RWPE1 (cell line): ENCODE results near the gene DCLK2.

ENCODE experiments used
- CTCF ChIA-PET: fragments of 350-600 bp; sonication (Branson Sonifier 250); formaldehyde crosslinking; extraction: SDS; loops from one replicate; lab custom pipeline; 2021; lab: Yijun Ruan, JAX
- POLR2A ChIA-PET: fragments of 400-600 bp; formaldehyde crosslinking; extraction: SDS; loops from one replicate; lab custom pipeline; 2020; ENCODE audit warnings: antibody characterized with exemption; ENCODE audit not compliant: low non-redundant PET; lab: Yijun Ruan, JAX
- DNase-seq: peaks from one replicate; pipeline ENCODE4 v3.0.0; 2012; ENCODE audit warnings: low spot score
- H3K27ac ChIP-seq: fragments of 450-650 bp; 2 replicates; pipeline ENCODE4 v1.5.1; 2017
- TF ChIP-seq, protein P1 (sequence below): fragments of 450-650 bp; conservative IDR thresholded peaks from 2 replicates; pipeline ENCODE4 v1.5.1; 2017; ENCODE audit warnings: low read depth, mild to moderate bottlenecking

DCLK2 gene

DNA sequence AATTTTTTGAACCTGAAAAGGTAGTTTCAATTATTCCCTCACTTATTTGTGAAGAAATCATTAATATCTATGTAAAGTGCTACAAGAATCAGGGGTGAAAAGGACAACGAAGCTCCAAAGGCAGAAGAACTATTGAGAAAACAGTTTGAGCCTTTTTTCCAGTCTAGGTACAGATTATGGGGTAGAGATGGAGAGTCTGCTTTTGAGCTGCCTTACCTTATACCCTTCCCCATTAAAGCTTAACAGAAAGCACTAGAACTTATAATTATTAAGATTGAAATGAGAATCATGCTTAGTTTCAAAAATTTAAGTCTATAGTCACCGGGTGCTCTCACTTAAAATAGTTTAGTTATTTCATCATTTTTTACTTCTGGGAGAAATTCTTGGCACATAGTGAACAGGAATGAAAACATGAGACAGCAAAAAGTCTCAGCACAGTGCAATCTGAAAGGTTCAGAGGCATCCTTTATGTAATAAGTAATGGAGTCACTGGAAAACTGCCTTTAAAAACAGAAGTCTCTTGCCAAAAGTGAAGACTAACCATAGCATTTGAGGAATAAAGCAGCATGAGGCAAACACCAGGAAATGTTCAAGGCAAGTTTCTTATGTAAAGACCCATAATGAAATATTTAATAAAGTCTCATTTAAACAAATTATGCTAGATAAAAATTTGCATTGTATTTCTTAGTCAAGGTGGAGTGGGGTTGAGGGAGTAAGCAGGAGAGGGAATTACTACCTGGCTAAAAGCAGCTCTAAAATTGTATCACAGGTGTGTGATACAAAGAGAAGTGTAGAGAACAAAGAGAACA lies 5.1 kb upstream of the DCLK2 start:
- CTCF ChIA-PET: interaction anchor here (0.6 kb wide), 1 partner anchor 147 kb away, joined by 3 read pairs; no protein-coding TSS in a partner anchor

GRCh38 chr4:150074064-150074463 lies 4.2 kb upstream of the DCLK2 start:
- TF ChIP-seq, protein P1, sequence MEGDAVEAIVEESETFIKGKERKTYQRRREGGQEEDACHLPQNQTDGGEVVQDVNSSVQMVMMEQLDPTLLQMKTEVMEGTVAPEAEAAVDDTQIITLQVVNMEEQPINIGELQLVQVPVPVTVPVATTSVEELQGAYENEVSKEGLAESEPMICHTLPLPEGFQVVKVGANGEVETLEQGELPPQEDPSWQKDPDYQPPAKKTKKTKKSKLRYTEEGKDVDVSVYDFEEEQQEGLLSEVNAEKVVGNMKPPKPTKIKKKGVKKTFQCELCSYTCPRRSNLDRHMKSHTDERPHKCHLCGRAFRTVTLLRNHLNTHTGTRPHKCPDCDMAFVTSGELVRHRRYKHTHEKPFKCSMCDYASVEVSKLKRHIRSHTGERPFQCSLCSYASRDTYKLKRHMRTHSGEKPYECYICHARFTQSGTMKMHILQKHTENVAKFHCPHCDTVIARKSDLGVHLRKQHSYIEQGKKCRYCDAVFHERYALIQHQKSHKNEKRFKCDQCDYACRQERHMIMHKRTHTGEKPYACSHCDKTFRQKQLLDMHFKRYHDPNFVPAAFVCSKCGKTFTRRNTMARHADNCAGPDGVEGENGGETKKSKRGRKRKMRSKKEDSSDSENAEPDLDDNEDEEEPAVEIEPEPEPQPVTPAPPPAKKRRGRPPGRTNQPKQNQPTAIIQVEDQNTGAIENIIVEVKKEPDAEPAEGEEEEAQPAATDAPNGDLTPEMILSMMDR: no peak
- no peak for DNase-seq
- ChIA-PET POLR2A (no interaction called here), CTCF (no interaction called here)
- no peak overlapping the region for H3K27ac ChIP-seq

More for the DNA sequence above, 5.1 kb upstream of the DCLK2 start:
- peak overlapping the region; percentile 68 for H3K27ac ChIP-seq
- TF ChIP-seq, protein P1: no peak
- DNase-seq: peak; percentile 5
- POLR2A ChIA-PET: no interaction called here

DNA sequence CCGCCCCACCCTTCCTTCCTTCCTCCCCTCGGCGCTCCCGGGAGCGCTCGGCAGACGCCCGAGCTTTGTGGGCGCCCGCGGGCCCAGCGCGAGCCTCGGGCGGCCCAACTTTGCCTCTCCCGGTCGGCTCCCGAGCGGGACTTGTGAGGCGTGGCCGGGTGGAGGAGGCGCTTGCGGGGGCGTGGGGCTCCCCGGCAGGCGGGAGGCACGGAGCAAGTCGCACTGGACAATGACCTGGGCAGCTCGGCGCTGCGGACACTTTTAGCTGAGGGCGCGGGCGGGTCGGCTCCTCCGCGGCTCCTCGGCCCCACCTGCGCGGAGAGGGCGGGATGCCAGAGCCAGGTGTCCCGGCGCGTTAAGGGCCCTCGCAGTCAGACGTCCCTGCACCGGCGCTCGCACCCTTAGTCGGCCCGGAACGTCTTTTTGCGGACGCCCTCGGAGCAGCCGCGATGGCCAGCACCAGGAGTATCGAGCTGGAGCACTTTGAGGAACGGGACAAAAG lies 385 bp downstream of the DCLK2 start:
- peak; percentile 36 for DNase-seq
- TF ChIP-seq, protein P1: no peak
- H3K27ac ChIP-seq: peak overlapping the region; percentile 77
- ChIA-PET POLR2A (no interaction called here), CTCF (interaction anchor here (0.8 to 1.6 kb wide), 4 partner anchors 28 to 164 kb away, joined by 3 to 8 read pairs (median 4); no protein-coding TSS in a partner anchor)

DNA sequence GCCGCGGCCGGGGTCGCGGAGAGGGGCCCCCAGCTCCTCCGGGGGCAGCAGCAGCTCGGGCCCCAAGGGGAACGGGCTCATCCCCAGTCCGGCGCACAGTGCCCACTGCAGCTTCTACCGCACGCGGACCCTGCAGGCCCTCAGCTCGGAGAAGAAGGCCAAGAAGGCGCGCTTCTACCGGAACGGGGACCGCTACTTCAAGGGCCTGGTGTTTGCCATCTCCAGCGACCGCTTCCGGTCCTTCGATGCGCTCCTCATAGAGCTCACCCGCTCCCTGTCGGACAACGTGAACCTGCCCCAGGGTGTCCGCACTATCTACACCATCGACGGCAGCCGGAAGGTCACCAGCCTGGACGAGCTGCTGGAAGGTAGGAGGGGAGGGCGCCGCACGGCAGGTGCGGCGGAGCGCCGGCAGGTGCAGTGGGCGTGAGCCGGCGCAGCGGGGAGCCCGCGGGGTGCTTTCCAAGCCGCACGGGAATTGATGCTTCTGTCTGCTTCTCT lies 886 bp downstream of the DCLK2 start:
- CTCF ChIA-PET: interaction anchor here (0.8 to 1.6 kb wide), 4 partner anchors 28 to 164 kb away, joined by 3 to 8 read pairs (median 4); no protein-coding TSS in a partner anchor
- TF ChIP-seq, protein P1: no peak
- DNase-seq: peak; percentile 17
- peak overlapping the region; percentile 77 for H3K27ac ChIP-seq
- POLR2A ChIA-PET: no interaction called here

- H3K27ac ChIP-seq: no peak overlapping the region
- TF ChIP-seq, protein P1: no peak
- ChIA-PET POLR2A (no interaction called here), CTCF (no interaction called here)
- no peak for DNase-seq
Observed at GRCh38 chr4:150080337-150080736, 2.1 kb downstream of the DCLK2 start.

DNA sequence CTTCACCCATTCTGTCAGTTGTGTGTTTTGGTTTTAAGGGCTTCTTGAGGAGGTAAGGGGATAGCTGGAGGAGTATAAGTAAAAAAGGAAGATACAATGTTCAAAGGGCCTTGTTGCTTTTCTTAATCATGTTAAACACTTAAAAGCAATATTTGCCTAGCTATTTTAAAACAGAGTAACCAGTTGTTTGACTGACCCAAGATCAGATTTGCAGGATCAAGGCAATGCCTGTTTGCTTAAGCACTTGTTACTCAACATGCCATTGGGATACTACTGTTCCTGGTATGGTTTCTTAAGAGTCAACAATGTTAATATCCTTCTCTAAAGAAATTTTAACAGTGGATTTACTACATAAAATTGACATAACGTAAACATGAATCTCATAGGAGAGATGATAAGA lies 2.6 kb downstream of the DCLK2 start:
- DNase-seq: no peak
- TF ChIP-seq, protein P1: no peak
- CTCF ChIA-PET: no interaction called here
- POLR2A ChIA-PET: no interaction called here
- H3K27ac ChIP-seq: no peak overlapping the region
